GM18507 (cell line): ENCODE measurements around the gene AIP.

Experiments used
- DNase-seq: peaks from one replicate; pipeline ENCODE4 v3.0.0; 2011; ENCODE audit warnings: low read depth; ENCODE audit not compliant: insufficient read length; ENCODE audit errors: extremely low spot score
- FAIRE-seq: peaks from 2 replicates; lab custom pipeline; 2011; peaks lifted over from hg19 to GRCh38; lab: Jason Lieb, UNC

AIP gene

DNA sequence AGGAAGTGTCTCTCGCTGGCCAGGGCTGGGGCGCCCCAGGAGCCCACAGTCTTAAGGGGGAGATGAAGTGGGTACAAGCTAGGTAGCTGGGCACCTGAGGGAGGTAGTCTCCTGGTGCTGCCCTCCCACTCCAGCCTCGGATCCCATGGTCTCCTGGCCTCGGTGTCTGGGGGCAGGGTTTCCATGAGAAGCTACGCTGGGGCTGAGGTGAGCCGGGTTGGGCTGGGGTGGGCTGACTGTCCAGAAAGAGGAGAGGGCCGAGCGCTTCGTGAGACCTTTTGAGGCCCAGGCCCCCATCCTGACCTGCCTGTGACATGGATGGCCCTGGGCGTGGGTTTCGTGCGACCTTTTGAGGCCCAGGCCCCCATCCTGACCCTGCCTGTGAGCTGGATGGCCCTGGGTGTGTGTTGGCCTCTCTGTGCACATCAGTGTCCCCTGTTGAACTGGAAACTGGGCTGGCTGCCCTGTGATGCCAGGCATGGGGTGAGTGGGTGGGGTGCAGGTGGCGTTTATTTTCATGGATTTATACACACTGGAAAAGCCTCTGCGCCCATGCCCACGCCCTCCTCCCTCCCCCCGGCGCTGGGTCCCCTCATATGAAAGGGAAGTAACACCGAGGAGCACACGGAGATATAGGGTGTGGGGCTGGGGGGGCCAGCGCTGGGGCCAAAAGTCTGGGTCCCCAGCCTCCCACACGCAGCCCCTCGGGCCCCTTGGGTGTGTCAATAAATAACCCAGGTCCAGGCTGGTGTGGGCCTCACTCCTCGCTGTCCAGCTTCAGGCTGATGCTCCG, 8.6 kb downstream of the AIP start:
- DNase-seq (no peak), FAIRE-seq (no peak)

DNA sequence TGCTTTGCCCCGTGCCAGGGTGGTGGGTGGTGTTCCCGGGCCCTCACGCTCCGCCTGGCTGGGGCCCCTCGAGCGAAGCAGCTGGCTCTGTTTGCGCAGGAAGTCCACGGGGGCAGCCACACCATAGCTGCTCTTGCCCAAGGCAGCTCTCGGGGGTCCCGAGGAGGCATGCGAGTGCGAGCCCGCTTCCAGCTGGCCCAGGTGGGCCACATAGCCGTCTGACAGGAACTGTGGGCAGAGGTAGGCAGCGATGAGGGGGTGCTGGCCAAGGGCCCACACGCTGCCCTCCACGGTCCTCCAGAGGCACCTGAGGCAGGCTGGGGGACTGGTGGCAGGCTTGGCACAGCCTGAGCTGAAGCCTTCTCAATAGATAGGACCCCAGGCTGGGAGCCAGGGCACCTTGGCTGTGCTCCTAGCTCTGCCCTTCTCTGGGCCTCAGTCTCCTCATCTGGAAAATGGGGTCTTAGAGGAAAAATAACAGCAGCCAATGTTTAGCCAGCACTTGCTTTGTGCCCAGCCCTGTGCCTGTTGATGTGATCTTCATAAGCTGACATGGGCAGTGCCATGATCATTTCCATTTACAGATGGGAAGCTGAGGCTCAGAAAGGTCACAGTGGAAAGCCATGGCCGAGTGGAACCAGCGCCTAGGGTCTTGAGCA, 9.4 kb downstream of the AIP start:
- no peak for FAIRE-seq
- DNase-seq, result no peak

DNA sequence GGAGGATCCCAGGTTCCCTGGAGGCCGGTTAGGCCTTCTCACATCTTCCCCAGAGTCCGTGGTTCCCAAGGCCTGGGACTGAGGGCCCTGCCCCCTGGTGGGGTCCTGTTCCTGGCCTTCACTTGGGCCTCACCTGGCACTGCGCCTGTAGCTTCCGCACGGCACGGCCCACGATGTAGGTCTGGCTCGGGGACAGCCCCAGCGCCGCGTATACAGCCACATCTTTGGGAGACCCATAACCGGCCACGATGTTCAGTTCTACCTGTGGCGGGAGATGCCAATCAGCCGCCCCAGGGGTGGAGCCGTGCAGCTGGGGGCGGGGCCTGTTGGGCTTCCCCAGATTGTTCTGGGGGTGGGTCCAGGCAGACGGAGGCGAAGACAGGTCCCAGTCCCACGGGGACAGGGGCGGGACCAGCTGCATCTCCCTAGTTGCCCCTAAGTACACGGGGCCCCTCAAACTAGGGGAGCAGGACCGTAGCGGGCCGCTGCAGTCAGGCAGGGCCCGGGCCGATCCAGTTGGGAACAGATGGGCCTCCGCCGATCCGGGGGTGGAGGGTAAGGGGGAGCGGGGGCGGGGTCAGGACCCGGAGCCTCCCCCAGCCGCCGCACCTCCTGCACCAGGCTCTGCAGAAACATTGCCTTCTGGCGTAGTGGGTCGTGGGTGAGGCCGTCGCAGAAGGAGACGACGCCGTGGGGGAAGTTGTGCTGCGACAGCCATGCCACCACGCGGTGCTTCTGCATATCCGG, 10.1 kb downstream of the AIP start:
- no peak for DNase-seq
- FAIRE-seq, result no peak

DNA sequence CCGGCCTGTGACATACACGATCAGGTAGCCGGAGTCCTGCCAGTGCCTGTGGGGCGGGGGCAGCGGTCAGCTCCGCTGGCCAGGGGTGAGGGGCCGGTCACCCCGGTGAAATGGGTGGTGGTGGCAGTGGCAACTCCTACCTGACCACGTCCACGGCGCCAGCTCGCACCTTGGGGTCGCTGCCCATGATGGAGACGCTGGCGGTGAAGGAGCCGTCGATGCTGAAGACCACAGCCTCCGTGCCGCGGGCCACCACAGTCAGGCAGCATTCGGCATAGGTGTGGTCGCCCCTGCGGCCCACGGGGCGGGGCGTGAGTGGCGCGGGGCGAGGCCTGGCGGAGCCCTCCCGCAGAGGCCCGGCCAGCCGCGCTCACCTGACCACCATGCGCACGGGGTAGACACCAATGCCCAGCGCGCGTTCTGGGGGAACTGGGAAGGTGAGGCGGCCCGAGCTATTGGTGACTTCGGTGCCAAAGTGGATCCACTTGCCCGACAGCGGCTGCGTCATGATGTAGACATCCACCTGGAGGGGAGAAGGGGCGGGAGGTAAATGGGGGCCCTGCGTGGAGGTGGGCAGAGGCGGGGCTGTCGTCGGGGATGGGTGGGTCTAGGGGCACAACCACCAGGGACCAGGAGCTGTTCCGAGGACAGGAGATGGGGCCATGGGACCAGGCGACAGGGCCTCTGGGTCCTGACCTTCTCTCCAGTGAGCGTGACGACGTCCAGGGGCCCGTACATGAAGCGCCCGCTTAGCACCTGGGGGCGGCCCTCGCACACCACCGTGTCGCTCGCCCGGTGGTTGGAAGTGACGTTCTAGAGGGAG, 10.9 kb downstream of the AIP start:
- FAIRE-seq (no peak), DNase-seq (no peak)

DNA sequence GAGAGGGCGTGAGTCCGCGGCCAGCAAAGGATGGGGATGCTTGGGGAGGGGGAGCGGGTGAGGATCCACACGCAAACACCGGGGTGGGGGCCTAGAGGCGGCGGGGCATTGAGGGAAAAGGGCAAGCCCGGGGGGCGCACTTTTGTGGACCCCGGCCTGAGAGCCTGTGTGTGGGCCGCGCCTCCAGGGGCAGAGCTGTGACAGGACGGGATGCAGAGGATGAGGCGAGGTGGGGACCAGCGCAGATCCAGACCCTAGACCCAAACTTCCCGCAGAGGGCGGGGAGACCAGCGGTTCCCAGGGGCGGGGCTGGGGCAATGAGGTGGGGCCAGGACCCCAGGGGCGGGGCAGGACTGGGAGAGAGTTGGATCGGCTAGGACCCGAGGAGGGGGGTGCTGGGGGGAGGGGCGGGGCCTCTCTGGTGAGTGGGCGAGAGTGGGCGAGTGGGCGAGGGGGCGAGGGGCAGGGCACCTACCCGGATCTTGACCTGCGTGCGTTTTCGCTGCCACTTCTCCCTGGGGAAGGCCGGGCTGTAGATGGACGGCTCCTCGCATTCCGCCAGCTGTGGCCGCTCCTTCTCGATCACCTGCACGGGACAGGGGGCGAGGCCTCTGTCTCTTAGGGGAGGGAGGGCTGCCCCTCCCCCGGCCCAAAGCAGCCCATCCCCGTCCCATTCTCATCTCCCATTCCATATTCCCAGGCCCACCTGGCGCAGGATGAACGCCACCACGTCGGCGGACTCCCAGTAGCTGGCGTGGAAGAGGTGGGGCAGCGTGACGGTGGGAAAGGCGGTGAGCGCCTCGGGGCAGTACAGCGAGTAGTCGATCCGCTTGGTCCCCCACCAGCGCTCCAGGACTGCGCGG, 11.8 kb downstream of the AIP start:
- DNase-seq (no peak), FAIRE-seq (no peak)

DNA sequence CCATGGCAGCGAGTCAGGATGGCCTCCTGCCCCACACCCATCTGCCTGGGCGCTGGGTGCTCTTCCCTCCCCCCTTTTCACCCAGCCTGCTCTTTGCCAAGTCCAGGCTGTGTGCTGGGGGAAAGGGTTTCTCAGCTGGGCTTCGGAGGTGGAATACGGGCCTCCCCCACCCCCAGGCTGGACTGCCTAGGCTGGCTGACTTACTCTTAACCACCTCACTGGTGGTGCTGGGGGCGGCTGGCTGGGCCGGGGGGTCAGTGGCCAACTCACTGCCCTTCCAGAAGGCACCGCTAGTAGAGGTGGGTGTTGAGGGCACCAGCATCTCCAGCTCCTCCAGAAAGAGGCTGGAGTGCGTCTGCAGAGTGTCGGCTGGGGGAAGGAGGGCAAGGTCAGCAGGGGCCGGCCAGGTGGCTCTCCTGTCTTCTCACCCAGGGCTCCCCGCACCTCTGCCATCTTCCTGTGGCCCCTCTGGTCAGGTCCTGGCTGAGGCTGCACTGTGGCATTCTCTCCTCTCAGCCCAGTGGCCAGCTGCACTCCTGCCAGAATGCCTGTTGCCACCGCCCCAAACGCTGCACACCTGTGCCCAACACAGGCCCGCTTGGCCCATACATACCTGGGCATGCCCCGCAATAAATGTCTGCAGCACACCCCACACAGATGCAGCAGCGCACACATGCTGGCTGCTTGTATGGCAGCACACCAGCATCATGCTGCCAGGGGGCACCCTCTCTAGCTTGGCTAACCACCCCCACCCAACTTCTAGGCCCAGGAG, 12.6 kb downstream of the AIP start:
- no peak for DNase-seq
- no peak for FAIRE-seq

DNA sequence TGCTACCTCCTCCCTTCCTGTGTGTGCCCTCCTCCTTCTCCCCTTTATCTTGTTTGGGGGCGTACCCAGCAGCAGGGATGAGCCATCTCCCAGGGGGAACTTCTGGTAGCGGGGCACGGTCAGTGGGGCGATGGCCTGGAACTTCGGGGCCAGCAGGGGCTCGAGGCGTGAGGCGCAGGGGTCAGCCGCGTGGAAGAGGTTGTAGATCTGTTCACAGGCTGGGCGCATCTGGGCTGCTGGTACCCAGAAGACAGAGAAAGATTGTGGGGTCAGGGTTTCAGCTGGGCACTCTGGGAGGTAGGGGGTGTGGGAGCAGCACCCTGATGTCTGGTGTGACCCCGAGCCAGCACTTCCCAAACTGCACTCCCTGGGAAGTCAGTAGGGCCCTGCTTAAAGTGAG, 13.3 kb downstream of the AIP start:
- no peak for DNase-seq
- no peak for FAIRE-seq

DNA sequence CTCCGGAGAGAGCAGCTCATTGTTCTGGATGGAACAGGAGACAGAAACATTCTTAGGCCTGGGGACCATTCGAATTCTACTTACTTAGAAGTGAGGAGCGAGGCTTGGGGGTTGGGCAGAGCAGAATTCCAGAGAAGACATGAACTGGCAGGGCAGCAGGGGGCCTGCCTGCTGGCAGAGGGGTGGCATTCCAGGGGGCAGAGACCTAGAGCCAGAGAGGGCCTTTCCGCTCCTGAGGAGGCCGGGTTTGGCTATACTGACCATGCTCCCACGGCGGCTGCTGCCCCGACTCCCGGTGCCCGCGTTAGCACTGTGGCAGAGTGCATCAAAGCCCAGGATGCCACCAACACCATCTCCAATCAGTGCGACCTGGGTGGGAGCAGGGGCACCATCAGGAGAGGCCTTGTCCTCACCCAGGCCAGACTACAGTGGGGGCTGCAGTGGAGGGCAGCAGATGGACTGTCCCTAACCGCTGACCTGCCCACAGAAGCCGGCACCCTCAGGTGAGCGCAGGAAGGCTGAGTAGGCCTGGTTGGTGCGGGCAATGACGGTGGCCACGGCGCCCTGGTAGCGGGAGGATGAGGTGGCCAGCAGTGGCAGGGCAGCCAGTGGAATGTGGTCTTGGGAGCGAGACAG, 14.9 kb downstream of the AIP start:
- FAIRE-seq (no peak), DNase-seq (no peak)

DNA sequence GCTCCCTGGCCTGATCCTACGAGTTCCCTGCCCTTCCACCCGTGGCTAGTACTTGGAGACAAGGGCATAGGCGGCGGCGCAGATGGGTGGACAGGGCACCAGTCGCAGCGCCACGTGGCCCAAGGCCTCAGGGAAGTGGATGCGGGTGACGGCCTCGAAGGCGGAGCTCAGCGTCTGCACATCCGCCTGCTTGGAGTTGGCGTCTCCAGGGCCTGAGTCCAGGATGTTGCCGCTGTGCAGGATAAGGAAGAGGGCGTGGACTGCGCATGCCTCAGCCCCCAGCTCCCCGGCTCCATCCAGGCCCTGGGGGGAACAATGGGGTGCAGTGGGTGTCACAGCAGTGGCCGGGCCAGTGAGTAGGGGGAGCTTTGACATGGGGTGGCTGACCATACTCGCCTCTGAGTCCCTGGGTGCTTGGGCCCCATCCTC, 15.7 kb downstream of the AIP start:
- no peak for DNase-seq
- FAIRE-seq, result no peak

DNA sequence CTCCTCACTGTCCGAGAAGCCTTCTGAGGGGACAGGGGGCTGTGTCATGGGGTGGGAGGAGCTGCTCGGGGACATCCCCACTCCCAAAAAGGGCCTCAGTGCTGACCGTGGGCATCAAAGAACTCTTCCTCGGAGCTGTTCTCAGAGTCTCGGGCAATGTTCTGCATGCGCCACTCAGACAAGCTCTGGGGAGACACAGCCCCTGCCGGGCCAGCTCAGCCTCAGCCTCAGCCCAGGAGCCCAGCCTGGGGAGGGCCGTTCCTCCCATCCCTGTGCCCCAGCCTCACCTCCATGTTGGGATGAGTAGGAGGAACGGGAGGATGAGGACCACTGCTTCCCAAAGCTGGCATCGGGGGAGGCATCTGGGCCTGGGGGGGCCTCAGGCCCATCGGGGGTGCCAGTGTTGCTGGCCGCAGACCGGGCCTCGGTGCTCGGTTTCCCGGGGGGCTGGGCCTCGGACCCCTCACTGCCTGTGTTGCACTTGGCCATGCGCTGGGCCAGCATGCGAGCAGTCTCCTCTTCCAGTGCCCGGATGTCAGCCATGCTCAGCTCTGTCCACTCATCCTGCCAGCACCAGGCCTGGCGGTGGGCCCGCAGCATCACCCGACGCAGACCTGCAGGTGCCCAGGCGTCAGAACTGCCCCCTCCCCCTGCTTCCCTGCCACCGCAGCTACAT, 17.1 kb downstream of the AIP start:
- FAIRE-seq (no peak), DNase-seq (no peak)

DNA sequence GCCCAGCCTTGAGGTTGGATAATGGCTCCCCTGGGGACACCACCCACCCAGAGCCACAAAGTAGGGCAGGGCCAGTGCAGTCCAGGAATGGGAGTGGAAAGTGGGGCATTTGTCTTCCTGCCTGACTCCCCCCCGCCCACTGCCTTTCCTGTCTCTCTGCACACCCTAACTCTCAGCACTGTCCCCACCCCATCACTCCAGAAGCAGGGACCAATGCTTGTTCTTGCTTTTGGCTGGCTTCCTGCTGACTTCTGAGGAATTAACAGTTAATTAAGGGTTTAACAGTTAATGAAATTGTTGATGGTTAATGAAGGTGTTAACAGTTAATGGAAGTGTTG, 17.6 kb downstream of the AIP start:
- DNase-seq, result no peak
- no peak for FAIRE-seq

DNA sequence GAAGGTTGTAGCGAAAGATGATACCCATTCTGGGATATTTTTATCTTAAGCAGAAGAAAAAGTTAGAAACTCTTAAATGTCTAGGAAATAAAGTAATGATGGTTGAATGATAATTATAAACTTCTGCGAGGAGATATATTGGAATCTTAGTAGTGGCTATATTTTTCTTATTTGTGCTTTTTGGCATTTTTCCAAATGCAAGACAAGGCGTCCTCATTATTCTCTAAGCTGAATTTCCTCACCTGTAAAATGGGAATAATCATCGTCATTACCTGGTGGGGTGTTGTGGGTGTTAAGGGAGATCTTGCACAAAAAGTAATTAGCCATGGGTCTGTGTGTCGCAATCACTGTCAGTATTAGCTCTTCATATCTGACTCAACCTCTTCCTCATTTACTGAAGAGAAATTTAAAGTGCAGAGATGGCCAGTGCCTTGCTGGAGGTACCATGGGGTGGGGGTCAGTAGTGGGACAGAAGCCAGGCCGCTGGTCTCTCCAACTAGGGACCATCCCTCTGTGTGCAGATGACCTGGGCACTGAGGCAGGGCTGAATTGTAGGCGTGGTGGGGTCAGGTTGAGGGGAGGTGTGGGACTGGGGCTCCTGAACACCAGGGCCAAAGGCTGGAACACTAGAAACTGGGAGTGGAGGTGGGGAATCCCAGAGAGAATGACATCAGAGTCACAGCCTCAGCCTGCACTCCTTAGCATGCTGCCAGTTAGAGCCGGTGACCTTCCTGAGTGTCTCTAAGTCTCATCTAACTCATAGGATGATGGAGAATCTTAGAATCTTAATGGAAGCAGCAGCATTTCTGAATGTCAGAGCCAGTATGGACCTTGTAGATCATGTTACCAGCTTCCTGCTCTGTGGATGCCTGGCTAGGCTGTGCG, 18.2 kb downstream of the AIP start:
- no peak for DNase-seq
- no peak for FAIRE-seq

DNA sequence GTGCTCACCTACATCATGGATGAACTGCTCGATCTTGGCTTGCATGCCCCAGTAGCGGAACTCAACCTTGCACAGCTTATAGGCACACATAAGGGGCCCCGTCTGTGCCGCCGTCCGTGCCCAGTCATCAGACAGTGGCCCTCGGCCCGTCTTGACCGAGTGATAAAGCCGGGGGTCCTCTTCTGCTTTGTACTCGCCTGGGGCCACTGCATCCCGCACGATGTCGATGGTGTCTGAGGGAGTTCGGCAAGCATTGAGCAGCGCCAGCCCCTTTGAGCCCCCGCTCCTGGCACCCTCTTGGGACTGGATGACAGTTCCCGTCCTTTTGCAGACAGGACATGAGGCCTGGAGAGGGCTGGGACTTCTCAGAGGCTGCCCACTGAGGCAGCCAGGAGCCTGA, 19.0 kb downstream of the AIP start:
- FAIRE-seq (no peak), DNase-seq (no peak)

DNA sequence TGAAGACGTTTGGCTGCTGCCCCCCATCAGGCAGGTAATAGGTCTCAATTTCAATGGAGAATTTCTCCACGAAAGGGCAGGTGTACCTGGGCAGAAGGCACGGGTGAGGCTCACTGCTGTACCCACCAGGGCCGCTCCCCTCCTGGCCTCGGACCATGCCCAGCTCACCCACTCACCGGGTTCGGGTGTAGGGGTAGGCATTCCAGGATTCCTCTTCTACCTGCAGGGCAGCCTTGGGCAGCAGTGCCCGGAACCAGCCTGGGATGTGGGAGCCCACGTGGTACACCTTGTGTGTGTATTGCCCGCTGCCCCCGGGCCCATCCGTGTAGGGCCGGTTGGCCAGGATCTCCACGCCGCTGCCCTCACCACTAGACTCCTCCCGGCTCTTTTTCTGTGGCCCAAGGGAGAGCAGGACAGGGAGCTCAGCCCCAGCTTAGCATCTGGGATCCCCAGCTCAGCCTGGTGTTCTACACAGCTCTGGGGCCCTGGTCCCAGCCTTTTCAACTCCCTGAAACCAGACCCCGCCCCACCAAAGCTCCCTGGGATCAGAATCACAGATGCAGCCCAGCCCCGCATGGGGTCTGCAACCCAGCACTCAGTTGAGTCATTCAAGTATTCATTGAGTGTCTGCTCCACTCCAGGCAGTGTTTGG, 19.6 kb downstream of the AIP start:
- no peak for DNase-seq
- no peak for FAIRE-seq

DNA sequence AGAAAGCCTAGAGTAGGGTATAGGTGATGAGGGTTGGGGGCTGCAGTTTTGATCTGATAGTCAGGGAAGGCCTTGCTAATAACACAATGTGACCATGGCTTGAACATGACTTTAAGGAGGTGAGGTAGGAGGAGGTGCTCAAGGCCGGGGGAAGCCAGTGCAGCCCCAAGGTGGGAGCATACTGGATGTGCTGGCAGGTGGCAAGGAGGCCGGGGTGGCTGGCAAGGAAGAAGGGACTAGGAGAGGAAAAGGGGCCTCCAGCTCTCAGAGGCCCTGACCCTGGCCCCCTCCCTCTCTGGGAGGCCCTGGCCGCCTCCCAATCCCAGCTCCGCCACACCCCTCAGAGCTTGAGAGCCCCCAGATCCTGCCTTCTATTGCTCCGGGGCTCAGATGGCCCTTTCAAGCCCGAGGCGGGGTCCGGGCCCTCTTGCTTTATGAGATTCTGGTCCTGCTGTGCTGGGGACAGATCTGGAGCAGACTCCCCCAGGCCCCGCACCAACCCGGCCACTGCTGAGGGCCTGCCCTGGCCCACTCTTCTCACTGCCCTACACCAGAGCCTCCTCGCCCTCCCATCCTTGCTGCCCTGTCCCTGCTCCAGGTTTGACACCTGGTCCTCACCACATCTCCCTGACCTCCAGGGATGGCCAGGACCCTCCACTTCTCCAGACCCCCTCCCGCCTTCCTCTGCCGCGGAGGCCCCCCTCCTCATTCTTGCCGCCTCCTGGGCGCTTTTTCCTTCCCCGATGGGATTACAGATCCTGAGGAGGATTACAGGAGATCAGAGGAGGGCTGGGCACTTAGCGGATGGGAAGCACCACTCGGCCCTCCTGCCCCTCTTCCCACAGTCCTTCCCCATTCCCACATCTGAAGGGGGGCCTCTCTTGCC, 20.5 kb downstream of the AIP start:
- no peak for DNase-seq
- no peak for FAIRE-seq
